D721Med (cell line): Measurements from ENCODE around the gene DMAP1.

Source experiments
- DNase-seq: peaks from one replicate; pipeline ENCODE4 v3.0.0; 2011; ENCODE audit warnings: low spot score; ENCODE audit not compliant: insufficient read length
- FAIRE-seq: peaks from 2 replicates; lab custom pipeline; 2011; peaks lifted over from hg19 to GRCh38; lab: Jason Lieb, UNC
- TF ChIP-seq, protein P1 (sequence below): IDR thresholded peaks from 2 replicates; pipeline ENCODE4 v1.5.1; 2012; ENCODE audit warnings: mild to moderate bottlenecking, control low read depth; ENCODE audit not compliant: insufficient read depth; ENCODE audit errors: missing control alignments

DMAP1 gene

DNA sequence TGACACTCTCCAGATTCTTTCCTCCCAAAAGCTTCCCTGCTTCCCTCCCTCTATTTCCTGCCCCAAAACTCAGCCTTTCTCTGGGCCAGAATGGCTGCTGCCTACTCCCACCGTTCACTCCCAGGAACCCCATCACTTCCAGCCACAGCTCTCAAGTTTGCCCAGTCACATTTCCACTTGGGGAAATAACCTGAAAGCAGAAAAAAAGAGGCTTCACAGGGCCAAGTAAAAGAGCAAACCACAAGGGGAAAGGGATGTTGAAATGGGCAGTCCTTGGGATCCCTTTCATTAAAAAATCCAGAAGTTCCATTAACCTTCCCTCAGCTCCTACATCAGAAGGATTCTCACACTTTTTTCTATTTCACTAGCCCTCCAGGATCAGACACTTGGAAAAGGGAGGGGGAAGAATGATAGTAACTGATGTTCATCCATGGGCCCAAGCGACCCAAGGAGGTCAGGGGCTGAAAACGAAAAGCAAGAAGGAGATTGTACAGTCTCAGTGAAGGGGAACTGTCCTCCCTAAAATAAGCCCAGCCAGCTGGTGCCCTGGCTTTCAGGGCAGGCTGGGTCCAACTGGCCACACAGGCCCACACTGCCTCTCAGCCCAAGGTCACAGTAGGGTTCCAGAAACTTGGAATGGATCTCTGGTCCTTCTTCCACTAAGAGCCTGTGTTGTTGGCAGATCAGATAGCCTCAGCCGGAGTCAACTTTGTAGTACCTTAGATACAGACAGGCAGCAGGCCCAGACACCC, 49.7 kb downstream of the DMAP1 start:
- no peak for FAIRE-seq
- TF ChIP-seq, protein P1, sequence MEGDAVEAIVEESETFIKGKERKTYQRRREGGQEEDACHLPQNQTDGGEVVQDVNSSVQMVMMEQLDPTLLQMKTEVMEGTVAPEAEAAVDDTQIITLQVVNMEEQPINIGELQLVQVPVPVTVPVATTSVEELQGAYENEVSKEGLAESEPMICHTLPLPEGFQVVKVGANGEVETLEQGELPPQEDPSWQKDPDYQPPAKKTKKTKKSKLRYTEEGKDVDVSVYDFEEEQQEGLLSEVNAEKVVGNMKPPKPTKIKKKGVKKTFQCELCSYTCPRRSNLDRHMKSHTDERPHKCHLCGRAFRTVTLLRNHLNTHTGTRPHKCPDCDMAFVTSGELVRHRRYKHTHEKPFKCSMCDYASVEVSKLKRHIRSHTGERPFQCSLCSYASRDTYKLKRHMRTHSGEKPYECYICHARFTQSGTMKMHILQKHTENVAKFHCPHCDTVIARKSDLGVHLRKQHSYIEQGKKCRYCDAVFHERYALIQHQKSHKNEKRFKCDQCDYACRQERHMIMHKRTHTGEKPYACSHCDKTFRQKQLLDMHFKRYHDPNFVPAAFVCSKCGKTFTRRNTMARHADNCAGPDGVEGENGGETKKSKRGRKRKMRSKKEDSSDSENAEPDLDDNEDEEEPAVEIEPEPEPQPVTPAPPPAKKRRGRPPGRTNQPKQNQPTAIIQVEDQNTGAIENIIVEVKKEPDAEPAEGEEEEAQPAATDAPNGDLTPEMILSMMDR: no peak
- no peak for DNase-seq

DNA sequence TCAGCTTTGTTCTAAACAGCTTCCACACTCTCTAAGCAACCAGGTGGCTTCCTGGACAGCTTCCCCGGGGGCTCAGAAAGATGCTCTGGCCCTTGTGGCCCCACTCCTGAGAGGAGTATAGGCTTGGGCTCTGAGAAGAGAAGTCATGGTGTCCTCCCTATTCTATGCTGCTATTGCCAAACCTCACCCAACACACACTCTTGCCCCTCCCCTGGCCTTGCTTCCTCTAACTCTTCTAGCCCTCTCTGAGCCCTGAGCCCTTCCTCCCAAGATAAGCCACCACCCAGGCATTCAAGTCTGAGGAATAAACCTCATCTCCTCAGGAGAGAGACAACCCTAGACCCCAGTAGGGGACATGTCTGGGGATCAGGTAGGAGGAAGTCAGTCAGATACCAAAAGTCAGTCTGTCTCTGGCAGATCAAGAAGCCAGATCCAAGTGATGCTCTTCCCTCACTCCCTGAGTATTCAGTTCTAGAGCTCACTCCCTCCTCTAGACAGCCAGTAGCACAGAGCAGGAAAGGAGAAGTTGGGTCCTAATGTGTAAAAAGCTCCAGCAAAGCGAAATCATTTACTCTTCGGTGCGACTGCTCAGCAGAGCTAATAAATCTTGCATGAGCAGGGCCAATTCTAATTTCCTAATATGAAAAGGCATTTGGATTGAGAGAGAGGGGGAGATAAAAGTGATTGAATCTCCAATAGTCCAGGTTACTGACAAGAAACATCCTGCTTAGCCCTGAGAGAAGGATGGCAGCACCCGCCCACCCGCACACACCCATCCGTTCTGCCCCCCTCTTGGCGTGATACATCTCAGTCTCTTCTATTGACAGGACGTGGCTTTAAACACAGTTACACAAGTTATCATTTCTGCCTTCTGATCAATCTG, 50.5 kb downstream of the DMAP1 start:
- DNase-seq (no peak), FAIRE-seq (no peak)
- TF ChIP-seq, protein P1: no peak

DNA sequence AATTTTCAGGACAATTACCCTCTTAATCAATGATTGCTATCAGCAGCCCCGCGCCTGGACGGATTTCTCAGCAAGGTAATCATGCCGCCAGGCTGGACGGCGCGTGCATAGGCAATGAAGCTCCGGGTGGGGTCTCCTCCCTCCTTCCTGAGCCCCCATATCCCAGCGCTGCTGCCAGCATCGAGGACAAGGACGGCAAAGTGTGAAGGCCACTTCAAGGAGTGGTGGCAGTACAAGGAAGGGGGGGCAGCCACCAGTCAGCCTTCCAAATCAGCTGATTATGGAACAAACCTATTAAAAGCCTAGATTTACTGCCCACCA, 51.1 kb downstream of the DMAP1 start:
- TF ChIP-seq, protein P1: no peak
- FAIRE-seq (no peak), DNase-seq (no peak)

DNA sequence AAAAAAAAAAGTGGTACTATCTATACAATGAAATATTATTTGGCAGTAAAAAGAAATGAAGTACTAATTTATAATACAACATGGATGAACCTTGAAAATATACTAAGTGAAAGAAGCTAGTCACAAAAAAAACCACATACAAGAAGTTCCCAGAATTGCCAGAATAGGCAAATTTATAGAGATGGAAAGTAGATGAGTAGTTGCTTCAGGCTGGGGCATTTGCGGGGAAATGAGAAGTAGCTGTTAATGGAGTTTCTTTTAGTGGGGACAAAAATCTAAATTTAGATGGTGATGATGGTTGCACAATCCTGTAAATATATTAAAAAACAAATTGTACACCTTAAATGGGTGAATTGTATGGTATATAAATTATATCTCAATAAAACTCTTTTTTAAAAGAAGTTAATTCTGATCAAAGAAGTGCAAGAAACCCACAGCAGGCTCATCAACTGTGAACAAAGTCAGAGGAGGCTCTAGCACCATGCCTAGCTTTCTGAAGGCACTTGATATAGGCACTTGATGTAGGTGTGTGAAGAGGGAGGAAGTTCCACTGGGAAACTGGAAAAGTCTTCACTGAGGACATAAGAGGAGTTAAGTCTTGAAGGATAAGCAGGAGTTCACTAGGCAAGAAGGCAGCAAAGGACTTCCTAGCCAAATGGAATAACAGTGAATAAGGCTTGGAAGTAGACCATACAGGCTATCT, 52.5 kb downstream of the DMAP1 start:
- TF ChIP-seq, protein P1: no peak
- no peak for FAIRE-seq
- no peak for DNase-seq

DNA sequence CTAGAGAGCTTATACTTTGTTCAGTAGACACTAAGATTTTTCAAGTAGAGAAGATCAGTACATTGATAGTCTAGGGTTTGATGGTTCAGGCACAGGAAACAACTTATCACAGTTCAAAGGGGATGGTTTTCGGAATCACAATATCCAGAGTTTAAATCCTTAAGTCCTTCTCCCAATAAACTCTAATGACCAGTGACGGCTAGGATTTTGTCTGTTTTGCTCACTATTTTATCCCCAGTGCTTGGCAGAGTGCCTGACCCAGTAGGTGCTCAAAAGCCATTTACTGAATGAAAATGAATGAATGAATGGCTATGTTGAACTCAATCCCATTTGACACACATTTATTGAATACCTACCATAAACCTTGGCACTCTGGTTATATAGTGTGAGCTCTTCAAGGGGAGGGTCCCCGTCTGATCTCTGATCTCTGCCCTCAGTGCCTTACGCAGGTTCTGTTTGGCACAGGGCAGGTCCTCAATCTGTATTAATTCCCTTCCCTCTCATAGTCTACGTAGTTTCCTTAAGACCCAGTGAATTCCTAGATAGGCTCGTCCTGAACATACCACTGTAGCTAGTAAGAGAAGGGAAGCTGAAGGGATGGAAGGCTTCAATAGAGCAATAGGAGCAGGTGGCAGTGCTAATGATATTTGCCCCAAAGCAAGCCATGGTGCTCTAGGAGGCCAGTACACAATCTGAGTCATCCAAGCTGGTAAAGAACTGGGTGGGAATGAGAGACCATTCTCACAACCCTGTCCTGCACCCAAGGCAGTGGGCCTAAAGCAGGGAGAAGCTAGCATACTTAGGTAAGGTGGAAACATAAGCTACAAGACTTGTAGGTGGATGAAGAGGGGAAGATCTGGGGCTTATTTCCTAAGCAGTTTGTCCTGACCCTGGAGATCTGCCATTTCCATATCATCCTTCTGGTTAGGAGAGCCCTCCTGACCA, 53.4 kb downstream of the DMAP1 start:
- no peak for FAIRE-seq
- DNase-seq: no peak
- TF ChIP-seq, protein P1: no peak

DNA sequence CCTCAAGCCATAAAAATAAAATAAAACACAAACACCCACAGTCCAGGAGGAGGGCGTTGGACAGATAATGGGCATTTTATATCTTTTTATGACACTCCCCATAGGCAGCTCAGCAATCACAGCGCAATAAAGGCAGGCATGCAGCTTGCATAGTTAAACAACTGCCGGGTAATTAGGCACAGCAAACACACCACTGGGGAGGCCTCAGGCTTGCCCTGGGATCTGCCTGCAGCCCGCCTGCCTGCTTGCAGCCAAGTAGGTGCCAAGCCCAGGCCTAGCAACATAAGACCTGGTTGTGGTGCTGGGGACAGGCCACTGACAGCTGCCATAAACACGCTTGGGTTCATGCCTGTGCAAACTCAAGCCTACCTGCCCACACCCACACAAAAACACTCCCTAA, 54.2 kb downstream of the DMAP1 start:
- no peak for DNase-seq
- TF ChIP-seq, protein P1: no peak
- no peak for FAIRE-seq
